22Rv1 (cell line): ENCODE results near the gene NPTXR.
A peak's percentile ranks its signal among the peaks of the same experiment; 100 is the strongest.

Source experiments
- H3K27ac ChIP-seq: fragments of 450-650 bp; 2 replicates; pipeline ENCODE4 v1.5.1; 2017
- ZFX ChIP-seq: fragments of 450-650 bp; IDR thresholded peaks from 2 replicates; pipeline ENCODE4 v1.6.1; 2017; ENCODE audit warnings: antibody characterized with exemption, borderline replicate concordance
- TF ChIP-seq, protein P1 (sequence below): fragments of 450-650 bp; IDR thresholded peaks from 2 replicates; pipeline ENCODE4 v1.5.1; 2017; ENCODE audit warnings: mild to moderate bottlenecking

Gene NPTXR

DNA sequence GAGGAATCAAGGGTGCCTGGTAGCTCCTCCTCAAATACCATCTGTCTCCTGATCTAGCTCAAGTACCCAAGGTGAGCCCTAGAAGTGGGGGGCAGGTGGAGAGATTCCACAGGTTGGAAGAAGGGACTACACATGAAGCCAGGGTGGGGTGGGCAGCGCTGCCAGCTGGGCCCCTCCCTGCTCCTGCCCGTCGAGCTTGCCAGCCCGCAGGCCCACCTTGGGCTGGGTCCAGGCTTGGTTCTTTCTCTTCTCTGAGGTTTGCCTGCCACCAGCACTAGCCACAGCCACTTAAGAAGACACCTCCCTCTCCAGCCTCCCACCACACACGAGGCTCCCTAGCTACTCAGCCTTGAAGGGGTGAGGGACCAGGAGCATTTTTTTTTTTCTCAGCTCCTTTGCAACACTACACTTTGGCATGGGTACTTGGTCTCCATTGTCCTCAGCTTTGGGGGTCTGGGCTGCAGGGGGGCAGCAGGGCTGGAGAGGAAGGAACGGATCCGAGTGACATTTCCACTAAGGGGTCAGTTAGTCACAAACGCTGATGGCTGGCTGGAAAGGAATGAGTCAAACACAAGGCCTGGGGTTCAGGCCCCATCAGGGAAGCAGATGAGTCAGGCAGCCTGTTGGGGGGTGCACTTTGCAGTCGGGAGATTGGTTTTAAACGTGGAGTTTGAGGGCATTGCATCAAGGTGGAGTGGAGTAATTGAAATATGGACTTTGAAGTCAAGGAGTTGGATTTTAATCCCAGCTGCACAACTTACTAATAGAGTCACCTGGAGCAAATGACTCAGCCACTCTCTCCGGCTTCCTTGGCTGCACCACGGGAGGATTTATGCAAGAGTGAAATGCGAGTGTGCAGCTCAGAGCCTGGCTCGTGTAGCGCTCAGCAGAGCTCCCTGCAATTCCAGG, 7.4 kb upstream of the NPTXR start:
- H3K27ac ChIP-seq = no peak overlapping the region
- TF ChIP-seq ZFX = no peak
- TF ChIP-seq, protein P1, sequence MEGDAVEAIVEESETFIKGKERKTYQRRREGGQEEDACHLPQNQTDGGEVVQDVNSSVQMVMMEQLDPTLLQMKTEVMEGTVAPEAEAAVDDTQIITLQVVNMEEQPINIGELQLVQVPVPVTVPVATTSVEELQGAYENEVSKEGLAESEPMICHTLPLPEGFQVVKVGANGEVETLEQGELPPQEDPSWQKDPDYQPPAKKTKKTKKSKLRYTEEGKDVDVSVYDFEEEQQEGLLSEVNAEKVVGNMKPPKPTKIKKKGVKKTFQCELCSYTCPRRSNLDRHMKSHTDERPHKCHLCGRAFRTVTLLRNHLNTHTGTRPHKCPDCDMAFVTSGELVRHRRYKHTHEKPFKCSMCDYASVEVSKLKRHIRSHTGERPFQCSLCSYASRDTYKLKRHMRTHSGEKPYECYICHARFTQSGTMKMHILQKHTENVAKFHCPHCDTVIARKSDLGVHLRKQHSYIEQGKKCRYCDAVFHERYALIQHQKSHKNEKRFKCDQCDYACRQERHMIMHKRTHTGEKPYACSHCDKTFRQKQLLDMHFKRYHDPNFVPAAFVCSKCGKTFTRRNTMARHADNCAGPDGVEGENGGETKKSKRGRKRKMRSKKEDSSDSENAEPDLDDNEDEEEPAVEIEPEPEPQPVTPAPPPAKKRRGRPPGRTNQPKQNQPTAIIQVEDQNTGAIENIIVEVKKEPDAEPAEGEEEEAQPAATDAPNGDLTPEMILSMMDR = no peak

- TF ChIP-seq, protein P1 = no peak
- TF ChIP-seq ZFX = no peak
- no peak overlapping the region for H3K27ac ChIP-seq
Observed at GRCh38 chr22:38850399-38850798, 6.6 kb upstream of the NPTXR start.

- H3K27ac ChIP-seq = no peak overlapping the region
- TF ChIP-seq, protein P1 = no peak
- TF ChIP-seq ZFX = no peak
Observed at GRCh38 chr22:38849811-38850210, 6.0 kb upstream of the NPTXR start.

GRCh38 chr22:38846412-38846811, 2.6 kb upstream of the NPTXR start:
- no peak overlapping the region for H3K27ac ChIP-seq
- TF ChIP-seq, protein P1 = no peak
- no peak for TF ChIP-seq ZFX

DNA sequence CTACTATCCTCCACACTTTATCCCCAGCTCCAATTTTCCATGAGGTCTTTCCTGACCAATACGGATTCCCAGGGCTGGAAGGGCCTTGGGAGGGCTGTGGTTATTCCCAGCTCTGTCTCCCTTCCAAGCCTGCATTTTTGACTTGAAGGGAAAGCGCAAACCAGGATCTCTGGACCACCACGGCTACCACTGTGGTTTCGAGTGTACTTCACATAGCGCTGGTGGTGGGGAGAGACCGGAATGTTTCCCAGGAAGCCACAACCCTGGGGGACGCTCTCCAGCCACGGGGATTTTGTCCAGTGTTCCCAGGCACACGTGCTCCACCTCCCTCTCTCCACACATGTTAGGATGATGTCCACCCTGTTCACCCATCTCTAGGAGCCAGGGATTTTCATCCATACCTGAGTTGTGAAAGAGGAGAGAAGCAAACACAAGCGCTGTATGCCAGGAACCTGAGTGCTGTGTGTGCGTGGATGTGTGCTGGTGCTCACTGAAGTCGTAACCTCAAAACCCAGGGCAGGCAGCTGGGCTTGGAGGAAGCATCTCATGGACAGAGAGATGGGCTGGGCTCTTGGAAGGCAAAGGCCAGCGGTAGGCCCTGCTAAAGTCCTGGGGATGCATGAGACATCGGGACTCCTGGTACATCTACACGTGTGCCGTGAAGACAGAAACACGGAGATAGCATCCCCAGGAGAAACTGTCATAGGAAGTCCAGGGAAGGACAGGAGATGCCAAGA, 1.3 kb upstream of the NPTXR start:
- no peak overlapping the region for H3K27ac ChIP-seq
- no peak for TF ChIP-seq ZFX
- TF ChIP-seq, protein P1 = no peak

- TF ChIP-seq, protein P1 = no peak
- no peak for TF ChIP-seq ZFX
- peak overlapping the region; percentile 75 for H3K27ac ChIP-seq
Observed at GRCh38 chr22:38844315-38845003, 631 bp upstream of the NPTXR start.

- TF ChIP-seq, protein P1 = peak; percentile 55
- no peak for TF ChIP-seq ZFX
- peak overlapping the region; percentile 75 for H3K27ac ChIP-seq
Observed at GRCh38 chr22:38843201-38843656, 599 bp downstream of the NPTXR start.
